Endothelial cell of hepatic sinusoid (primary cell): Measurements from ENCODE around the gene AGR2.

Experiments used
- in situ Hi-C: cut with HindIII; loops from 2 replicates; pipeline ENCODE4 v1.10.0; 2017; ENCODE audit warnings: low sequenced_read_pairs

Gene AGR2

GRCh38 chr7:16813232-16813616 lies 8.4 kb upstream of the AGR2 start:
- in situ Hi-C loops, result no loop called here

- in situ Hi-C loops, result no loop called here
Observed at GRCh38 chr7:16812542-16813231, 7.9 kb upstream of the AGR2 start.

DNA sequence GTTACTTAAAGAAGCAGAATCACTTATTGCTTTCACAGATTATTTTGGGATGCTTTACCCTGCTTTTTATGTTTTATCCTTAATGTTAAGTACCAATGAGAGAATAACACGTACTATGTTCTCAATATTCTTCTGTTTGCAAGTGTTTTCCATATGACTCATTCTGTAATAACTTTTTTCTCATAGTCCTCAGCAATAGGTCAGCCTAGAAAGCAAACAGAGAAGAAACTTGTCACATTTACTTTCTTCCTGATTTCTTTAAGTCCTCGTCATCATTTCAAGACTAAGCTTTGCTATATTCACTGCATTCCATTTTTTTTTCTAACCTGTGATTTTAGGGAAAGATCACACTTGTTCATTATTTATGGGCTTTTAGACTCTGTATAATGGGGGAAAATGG lies 6.8 kb upstream of the AGR2 start:
- in situ Hi-C loops, result no loop called here

DNA sequence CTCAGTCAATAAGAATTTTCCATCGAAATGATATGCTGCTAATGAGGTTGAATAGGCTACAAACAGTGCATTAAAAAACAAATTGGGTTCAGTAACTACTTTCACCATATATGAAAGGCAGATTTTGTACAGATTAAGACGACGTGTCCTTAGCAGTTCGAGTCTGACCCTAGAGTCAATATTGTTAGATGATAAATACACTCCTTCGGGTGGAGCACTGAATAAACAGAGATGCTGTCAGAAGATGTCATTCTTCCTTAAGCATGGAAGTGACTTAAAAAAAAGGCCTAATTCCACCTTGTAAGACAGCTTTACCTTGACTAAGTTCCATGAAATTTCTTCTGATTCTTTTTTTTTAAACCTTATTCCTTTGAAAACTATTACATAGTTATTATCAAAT lies 5.8 kb upstream of the AGR2 start:
- in situ Hi-C loops, result no loop called here

DNA sequence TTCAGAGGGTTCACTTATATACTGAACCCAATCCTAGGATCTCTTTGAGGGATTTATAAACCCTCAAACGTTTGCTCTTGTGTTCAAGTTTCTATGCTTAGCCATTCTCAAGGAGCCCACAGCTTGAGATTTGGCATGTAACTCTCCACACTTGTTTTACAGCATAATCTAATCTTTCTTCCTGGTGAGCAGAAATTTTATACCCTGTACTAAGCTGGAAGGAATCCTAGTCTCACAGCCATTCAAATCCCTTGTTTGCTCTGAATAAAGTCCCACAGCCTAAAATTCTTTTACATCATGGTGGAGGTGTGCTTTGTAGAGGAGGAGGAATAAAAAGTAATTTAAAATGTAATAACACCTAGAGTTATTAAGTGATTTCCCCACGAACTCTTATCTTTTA lies 5.3 kb upstream of the AGR2 start:
- in situ Hi-C loops, result no loop called here

DNA sequence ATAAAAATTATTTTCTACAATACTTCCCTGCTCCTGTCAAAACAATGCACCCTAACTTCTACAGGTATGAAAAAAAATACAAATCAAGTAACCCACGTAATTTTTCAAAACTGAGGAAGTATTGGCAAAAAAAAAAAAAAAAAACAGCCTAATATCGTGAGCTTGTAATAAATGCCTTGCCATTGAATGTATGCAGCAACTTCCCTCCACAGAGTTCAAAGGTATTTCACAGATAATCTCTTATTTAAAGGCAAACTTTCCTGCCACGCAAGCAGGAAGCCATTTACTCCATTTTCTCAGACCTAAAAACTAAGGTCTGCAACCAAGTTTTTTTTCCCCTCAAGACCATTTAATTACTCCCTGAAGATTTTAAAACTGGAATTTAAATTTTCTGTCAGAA lies 642 bp upstream of the AGR2 start:
- in situ Hi-C loops, result no loop called here

- in situ Hi-C loops, result no loop called here
Observed at GRCh38 chr7:16803881-16804673, 722 bp downstream of the AGR2 start.

DNA sequence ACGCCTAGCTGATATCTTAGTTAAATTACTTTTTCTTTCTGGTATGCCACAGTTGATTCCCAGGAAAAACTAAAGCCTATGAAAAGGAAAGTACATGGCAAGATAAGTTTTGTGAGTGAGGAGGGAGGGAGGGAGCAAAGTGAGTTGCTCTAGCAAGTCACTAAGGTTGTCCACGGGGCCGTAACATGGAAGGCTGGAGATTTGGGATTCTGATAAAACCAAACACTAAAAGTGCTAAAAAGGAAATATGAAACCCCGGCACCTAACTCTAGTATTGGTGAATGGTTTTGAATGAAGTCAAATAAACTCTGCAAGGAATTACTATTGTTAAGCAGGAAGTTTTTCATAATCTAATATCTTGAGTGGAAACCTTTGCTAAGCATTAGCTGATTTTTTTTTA lies 1.7 kb downstream of the AGR2 start:
- in situ Hi-C loops, result no loop called here

- in situ Hi-C loops, result no loop called here
Observed at GRCh38 chr7:16801579-16801978, 3.2 kb downstream of the AGR2 start.

DNA sequence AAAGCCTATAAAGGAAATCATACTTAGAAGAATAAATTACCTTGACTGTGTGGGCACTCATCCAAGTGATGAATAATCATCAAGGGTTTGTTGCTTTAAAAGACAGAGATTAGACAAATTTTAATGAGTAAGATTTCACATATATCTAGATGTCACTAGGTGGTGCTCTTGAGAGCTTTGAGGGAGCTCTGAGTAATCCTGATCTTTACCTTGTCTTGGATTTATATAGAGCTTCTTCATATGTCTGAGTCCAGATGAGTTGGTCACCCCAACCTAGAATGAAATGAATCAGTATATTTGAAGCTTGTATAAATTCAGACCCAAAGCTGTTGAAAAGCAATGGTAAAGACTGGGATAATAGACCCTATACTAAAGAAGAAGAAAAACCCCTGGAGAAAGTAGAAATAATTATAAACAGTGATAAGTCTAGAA lies 3.7 kb downstream of the AGR2 start:
- in situ Hi-C loops, result no loop called here

- in situ Hi-C loops, result no loop called here
Observed at GRCh38 chr7:16795624-16796023, 9.2 kb downstream of the AGR2 start.

- in situ Hi-C loops, result no loop called here
Observed at GRCh38 chr7:16794986-16795385, 9.8 kb downstream of the AGR2 start.

GRCh38 chr7:16791905-16792698 lies 12.7 kb downstream of the AGR2 start:
- in situ Hi-C loops, result no loop called here

DNA sequence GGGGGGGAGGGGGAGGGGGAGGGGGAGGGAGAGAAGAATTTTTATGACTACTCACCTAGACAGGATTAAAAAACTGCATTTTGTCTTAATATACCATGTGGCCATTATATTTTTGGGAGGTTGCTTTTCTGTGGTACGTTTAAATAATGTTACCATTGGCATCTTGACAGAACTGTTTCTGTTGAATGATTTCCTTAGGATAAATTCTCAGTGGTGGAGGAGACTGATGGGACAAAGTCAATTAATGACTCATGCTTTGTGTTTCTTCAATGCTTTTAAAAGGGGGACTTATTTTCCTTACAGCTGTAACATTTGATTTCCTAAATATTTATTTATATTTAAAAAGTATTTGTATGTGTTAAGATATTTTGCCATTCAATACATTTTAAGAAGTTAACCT lies 13.7 kb downstream of the AGR2 start:
- in situ Hi-C loops, result no loop called here

DNA sequence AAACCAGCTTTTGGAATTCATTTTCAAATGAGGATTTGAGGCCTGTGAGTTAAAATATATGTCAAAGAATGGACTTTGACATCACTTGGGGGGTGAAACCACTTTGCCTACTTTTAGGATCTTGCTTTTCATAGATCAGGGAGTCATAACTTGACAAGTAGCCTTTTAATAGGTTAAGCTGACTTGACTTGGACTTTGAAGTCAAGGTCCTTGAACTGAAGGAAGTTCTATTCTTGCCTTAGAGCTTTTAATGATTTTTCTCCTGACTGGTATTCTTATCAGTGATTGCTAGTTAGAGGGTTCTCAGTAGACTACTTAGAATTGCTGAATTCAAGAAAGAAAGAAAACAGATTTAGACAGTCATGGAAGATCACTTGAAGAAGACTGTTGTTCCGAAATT lies 17.7 kb downstream of the AGR2 start:
- in situ Hi-C loops, result no loop called here

- in situ Hi-C loops, result no loop called here
Observed at GRCh38 chr7:16786257-16786656, 18.5 kb downstream of the AGR2 start.

DNA sequence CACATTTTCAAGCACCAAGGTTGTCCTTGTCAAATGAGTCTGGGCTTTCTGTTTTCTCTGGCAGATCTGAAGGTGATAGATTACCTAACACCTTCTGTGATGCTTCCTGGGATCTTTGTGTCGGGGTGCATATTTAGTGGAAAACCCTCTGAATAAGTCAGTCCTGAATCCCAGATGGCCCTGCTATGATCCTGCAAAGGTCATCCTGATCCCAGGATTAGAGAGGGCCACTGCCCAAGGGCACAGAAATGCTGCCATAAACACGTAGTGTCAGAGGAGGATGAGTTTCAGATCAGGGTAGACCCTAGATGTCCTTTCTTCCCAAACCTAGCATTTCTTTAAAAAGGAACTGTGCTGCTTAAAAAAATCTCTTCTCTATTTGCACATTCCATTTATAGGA lies 19.0 kb downstream of the AGR2 start:
- in situ Hi-C loops, result no loop called here

- in situ Hi-C loops, result no loop called here
Observed at GRCh38 chr7:16785321-16785720, 19.5 kb downstream of the AGR2 start.

DNA sequence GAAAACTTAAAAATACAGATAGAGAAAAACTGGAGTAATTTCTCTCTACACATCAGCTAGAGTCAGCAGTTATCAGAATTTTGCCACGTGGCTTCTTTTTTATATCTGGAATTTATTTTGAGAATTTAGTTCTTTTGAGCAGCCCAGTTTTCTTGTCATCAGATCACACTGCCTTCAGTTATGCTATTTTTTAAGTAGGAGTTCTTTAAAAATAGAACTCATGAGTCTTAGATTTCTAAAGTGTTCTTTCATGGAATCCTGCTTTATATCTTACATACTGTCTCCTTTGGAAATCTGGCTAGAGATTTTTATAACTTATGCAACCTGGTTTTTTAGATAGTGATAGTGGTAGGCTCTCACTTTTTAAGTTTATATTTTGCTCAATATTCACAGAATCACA lies 24.2 kb downstream of the AGR2 start:
- in situ Hi-C loops, result no loop called here

DNA sequence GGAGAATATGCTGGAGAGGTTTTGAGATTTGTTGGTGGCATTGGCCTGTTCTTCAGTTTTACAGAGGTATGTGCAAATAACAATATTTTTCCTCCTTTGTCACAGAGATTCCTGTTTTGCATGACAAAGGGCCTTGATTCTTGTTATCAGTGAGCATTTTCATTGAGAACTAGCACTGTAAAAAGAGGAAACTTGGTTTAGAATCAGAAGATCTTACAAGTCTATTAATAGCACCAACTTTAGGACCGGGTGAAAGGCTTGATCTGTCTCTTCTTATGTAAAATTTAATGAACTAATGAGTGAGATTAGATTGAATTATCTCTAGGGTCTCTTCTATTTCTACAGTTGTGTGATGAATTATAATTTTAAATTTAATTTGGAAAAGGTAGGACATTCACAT lies 25.7 kb downstream of the AGR2 start:
- in situ Hi-C loops, result loop anchor here (5.0 kb wide), 1 partner anchor 52 kb away; no protein-coding TSS in a partner anchor

- in situ Hi-C loops, result loop anchor here (5.0 kb wide), 1 partner anchor 51 kb away; no protein-coding TSS in a partner anchor
Observed at GRCh38 chr7:16778476-16778875, 26.3 kb downstream of the AGR2 start.

DNA sequence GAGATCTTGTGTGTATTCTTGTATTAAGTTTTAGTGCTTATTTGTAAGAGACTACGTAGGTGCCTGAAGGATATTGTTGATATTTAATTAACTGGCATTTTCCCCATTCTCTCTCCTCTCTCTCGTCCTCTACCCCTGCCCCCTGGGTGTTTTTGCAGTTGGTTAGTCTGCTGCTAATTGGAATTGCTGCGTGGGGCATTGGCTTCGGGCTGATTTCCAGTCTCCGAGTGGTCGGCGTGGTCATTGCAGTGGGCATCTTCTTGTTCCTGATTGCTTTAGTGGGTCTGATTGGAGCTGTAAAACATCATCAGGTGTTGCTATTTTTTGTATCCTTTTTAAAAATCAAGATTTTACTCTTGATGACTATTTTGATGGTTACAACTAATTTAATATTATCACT lies 28.7 kb downstream of the AGR2 start:
- in situ Hi-C loops, result loop anchor here (5.0 kb wide), 1 partner anchor 49 kb away; no protein-coding TSS in a partner anchor
